ENCODE results near the gene OR8B8.
"Not testable (repeated sequence)": the region's sequence is repeated elsewhere in the genome, so short reads cannot be mapped to it uniquely, and the experiment has no call there.

The OR8B8 gene

DNA sequence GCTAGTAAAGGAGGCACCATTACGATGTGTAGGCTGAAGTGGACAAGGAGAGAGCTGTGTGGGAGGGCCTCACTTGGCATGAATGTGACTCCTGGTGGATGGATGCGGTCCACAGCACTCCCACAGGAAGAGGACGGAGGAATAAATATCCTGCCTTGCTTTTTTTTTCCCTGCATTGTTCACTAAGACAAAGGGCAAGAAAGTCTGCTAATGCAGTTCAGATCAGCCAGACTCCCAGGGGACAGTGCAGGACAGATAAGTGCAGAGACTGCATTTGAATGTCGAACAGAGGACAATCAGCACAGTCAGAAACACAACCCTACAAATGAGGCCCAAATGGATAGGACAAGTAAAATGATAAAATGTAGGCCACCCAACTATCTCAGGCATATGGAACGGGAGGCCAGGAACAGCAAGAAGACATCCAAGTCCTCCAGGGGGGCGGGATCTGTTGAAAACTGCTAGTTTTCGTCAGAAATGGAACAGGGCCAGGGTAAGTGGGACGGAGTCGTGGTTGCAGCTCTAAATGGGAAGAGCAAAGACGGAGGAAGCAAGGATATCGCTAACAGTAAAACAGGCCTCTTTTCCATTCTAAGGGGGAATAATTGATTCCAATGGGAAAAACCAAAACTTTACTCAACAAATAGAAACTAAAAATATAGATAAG is 25.2 kb upstream of the OR8B8 start:
- Histone ChIP-seq H3K4me1 (ENCODE audit: control insufficient read depth, insufficient read depth, low read length) (peaks cover 5% of the 10 kb centered on the region), H3K4me3 (ENCODE audit: low read depth, low read length) (no peak overlapping the region), H3K9ac (ENCODE audit: low read depth, low read length) (no peak overlapping the region), H3K27me3 (ENCODE audit: control insufficient read depth, insufficient read depth, low read length) (no peaks in the 10 kb centered on the region), H3K36me3 (ENCODE audit: control insufficient read depth, insufficient read depth, low read length) (no peaks in the 10 kb centered on the region), H3K9me3 (ENCODE audit: control insufficient read depth, insufficient read depth, low read length) (no peaks in the 10 kb centered on the region)

DNA sequence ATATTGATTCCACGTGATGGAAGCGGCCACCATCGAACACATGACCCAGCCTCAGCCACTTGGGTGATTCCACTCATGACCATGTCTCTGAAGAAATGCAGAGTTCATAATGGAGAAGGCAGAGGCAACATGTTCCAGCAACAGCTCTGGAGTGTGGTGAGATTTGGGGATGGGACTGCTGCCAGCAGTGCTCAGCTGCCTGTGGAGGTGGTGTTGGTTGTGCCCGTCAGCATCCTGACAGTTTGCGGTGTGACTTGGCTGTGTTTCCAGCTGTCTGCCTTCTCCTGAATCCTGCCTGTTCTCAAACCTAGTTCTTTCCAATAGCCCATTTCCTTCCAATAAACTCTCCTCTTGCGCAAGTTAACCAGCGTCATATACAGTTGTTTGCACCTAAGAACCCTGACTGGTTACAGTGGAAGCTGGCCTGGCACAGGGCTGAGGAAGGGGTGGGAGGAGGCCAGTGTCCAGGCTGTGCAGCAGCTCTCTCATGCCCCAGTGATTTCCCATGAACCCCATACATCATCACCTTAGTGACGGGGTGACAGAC is 22.0 kb upstream of the OR8B8 start:
- no peak overlapping the region for H3K9ac ChIP-seq (ENCODE audit: low read depth, low read length)
- no peak overlapping the region for H3K4me3 ChIP-seq (ENCODE audit: low read depth, low read length)
- H3K9me3 ChIP-seq (ENCODE audit: control insufficient read depth, insufficient read depth, low read length): no peaks in the 10 kb centered on the region
- no peaks in the 10 kb centered on the region for H3K4me1 ChIP-seq (ENCODE audit: control insufficient read depth, insufficient read depth, low read length)
- no peaks in the 10 kb centered on the region for H3K27me3 ChIP-seq (ENCODE audit: control insufficient read depth, insufficient read depth, low read length)
- H3K36me3 ChIP-seq (ENCODE audit: control insufficient read depth, insufficient read depth, low read length): no peaks in the 10 kb centered on the region

DNA sequence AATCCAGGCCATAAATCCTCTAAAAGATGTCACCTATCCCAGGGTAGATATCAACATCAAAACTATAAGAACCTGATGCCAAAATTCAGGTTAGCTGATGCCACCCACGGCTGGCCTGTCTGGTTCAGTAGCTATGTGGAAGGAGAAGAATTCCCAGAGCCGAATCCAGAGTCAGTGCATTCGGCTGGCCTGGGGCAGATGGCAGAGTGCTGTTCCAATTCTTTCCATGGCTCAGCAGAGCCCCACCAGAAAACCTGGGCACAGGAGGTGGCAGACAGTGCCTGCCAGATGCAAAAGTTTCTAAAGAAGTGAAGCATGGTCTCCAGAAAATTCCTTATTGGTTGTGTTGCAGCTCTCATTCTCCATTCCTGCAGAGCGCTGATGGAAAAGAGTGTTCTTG is 19.9 kb upstream of the OR8B8 start:
- H3K27me3 ChIP-seq (ENCODE audit: control insufficient read depth, insufficient read depth, low read length): no peaks in the 10 kb centered on the region
- H3K9me3 ChIP-seq (ENCODE audit: control insufficient read depth, insufficient read depth, low read length): no peaks in the 10 kb centered on the region

DNA sequence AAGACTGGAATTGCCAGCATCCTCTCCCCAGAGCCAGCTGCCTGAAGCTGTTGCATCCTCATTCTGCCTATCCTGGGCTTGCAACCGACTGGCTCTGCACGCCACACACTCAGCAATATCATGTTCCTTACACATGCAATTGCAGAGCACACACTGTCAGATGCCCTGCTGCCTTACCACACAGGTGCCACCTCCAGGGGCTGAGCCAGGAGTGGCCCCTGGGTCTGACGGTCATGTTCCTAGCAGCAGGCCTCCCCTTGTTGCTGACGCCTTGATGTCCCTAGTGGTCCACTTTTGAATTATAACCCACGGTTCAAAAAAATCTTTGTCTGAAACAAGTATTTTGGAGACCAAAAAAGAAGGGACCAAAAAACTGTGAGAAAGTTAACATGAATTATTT is 18.5 kb upstream of the OR8B8 start:
- Histone ChIP-seq H3K4me3 (ENCODE audit: low read depth, low read length) (no peak overlapping the region), H3K4me1 (ENCODE audit: control insufficient read depth, insufficient read depth, low read length) (no peaks in the 10 kb centered on the region), H3K27me3 (ENCODE audit: control insufficient read depth, insufficient read depth, low read length) (no peaks in the 10 kb centered on the region), H3K9ac (ENCODE audit: low read depth, low read length) (no peak overlapping the region), H3K36me3 (ENCODE audit: control insufficient read depth, insufficient read depth, low read length) (no peaks in the 10 kb centered on the region), H3K9me3 (ENCODE audit: control insufficient read depth, insufficient read depth, low read length) (no peaks in the 10 kb centered on the region)

More for the DNA sequence above, 19.9 kb upstream of the OR8B8 start:
- no peak overlapping the region for H3K4me3 ChIP-seq (ENCODE audit: low read depth, low read length)
- H3K36me3 ChIP-seq (ENCODE audit: control insufficient read depth, insufficient read depth, low read length): no peaks in the 10 kb centered on the region
- H3K4me1 ChIP-seq (ENCODE audit: control insufficient read depth, insufficient read depth, low read length): no peaks in the 10 kb centered on the region
- H3K9ac ChIP-seq (ENCODE audit: low read depth, low read length): no peak overlapping the region

GRCh38 chr11:124463324-124463723 is 17.8 kb upstream of the OR8B8 start:
- Histone ChIP-seq H3K4me1 (ENCODE audit: control insufficient read depth, insufficient read depth, low read length) (no peaks in the 10 kb centered on the region), H3K4me3 (ENCODE audit: low read depth, low read length) (no peak overlapping the region), H3K36me3 (ENCODE audit: control insufficient read depth, insufficient read depth, low read length) (no peaks in the 10 kb centered on the region), H3K9ac (ENCODE audit: low read depth, low read length) (no peak overlapping the region), H3K9me3 (ENCODE audit: control insufficient read depth, insufficient read depth, low read length) (no peaks in the 10 kb centered on the region), H3K27me3 (ENCODE audit: control insufficient read depth, insufficient read depth, low read length) (no peaks in the 10 kb centered on the region)

DNA sequence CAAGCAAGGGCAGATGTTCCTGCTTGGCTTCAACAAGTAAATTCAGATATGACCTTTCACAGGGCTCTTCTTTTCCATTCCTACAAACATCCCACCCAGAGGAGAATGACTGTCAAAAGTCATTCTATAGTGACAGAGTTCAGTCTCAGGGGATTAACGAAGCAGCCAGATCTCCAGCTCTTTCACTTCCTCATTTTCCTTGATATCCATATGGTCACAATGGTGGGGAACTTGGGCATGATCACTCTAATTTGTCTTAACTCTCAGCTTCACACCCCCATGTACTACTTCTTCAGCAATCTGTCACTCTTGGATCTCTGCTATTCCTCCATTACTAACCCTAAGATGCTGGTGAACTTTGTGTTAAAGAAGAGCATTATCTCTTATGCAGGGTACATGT is 15.0 kb upstream of the OR8B8 start:
- Histone ChIP-seq H3K4me3 (ENCODE audit: low read depth, low read length) (no peak overlapping the region), H3K9me3 (ENCODE audit: control insufficient read depth, insufficient read depth, low read length) (no peaks in the 10 kb centered on the region), H3K27me3 (ENCODE audit: control insufficient read depth, insufficient read depth, low read length) (no peaks in the 10 kb centered on the region), H3K9ac (ENCODE audit: low read depth, low read length) (no peak overlapping the region), H3K36me3 (ENCODE audit: control insufficient read depth, insufficient read depth, low read length) (no peaks in the 10 kb centered on the region), H3K4me1 (ENCODE audit: control insufficient read depth, insufficient read depth, low read length) (no peaks in the 10 kb centered on the region)

GRCh38 chr11:124459379-124459778 is 13.9 kb upstream of the OR8B8 start:
- H3K4me1 ChIP-seq (ENCODE audit: control insufficient read depth, insufficient read depth, low read length); H3K27me3 ChIP-seq (ENCODE audit: control insufficient read depth, insufficient read depth, low read length); H3K36me3 ChIP-seq (ENCODE audit: control insufficient read depth, insufficient read depth, low read length); H3K4me3 ChIP-seq (ENCODE audit: low read depth, low read length); H3K9ac ChIP-seq (ENCODE audit: low read depth, low read length); H3K9me3 ChIP-seq (ENCODE audit: control insufficient read depth, insufficient read depth, low read length): not testable (repeated sequence)

DNA sequence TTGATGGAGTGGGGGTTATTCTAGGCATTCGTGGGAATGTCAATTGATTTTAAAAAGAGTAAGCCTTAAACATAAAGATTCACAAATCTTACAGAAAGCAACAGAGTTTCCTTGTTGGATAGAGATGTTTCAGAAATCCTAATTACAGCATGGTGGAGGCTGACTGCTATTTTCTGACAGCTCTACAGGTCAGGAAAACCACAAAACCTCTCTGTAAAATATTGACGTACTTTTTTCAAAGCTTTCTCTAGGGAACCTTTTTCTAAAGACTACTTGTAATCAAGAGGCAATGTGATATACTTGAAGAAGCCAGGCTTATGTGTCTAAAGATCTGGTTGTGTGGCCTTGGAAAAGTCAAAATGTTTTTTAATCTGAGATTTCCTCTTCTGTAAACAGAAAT is 9.1 kb upstream of the OR8B8 start:
- Histone ChIP-seq H3K27me3 (ENCODE audit: control insufficient read depth, insufficient read depth, low read length) (no peaks in the 10 kb centered on the region), H3K4me1 (ENCODE audit: control insufficient read depth, insufficient read depth, low read length) (peaks cover 4% of the 10 kb centered on the region), H3K9me3 (ENCODE audit: control insufficient read depth, insufficient read depth, low read length) (no peaks in the 10 kb centered on the region), H3K4me3 (ENCODE audit: low read depth, low read length) (no peak overlapping the region), H3K36me3 (ENCODE audit: control insufficient read depth, insufficient read depth, low read length) (no peaks in the 10 kb centered on the region), H3K9ac (ENCODE audit: low read depth, low read length) (no peak overlapping the region)

DNA sequence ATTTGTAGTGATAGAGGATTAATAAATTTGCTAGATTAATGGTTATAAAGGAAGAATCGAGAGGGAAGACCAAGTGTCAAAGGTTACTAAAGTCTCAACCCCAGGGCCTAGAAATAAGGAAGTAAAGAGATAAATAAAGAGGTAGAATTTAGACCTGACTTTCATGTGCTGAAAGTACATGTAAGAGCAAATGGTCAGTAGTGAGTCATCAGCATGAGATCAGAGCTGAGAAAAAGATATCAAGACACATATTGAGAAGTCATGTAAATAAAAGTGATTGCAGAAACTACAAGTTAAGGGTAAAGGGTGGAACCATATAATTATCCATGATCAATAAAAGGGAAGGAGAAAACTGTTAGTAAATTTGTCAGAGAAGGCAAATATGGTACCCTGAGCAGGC is 1.4 kb upstream of the OR8B8 start:
- H3K36me3 ChIP-seq (ENCODE audit: control insufficient read depth, insufficient read depth, low read length): no peaks in the 10 kb centered on the region
- no peak overlapping the region for H3K4me3 ChIP-seq (ENCODE audit: low read depth, low read length)
- no peaks in the 10 kb centered on the region for H3K9me3 ChIP-seq (ENCODE audit: control insufficient read depth, insufficient read depth, low read length)
- H3K4me1 ChIP-seq (ENCODE audit: control insufficient read depth, insufficient read depth, low read length): no peaks in the 10 kb centered on the region
- no peak overlapping the region for H3K9ac ChIP-seq (ENCODE audit: low read depth, low read length)
- no peaks in the 10 kb centered on the region for H3K27me3 ChIP-seq (ENCODE audit: control insufficient read depth, insufficient read depth, low read length)

DNA sequence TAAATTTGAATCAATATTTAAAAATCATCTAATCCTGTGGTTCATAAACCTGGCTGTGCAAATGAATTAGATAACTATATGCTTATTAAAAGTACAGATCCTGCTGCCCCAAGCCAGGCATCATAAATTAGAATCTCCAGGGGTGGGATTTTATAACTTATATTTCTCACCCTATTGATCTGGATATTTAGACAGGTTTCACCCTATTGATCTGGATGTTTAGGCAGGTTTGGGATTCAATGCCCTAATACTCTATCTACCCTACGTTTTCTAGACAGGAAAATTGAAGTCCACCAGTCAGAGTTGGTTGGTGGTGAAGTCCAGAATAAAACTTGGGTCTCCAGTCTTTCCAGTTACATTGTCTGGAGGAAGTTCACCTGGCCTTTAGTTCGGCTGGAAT is 2.6 kb downstream of the OR8B8 start:
- no peaks in the 10 kb centered on the region for H3K27me3 ChIP-seq (ENCODE audit: control insufficient read depth, insufficient read depth, low read length)
- H3K36me3 ChIP-seq (ENCODE audit: control insufficient read depth, insufficient read depth, low read length): no peaks in the 10 kb centered on the region
- H3K4me3 ChIP-seq (ENCODE audit: low read depth, low read length): no peak overlapping the region
- H3K9ac ChIP-seq (ENCODE audit: low read depth, low read length): no peak overlapping the region
- H3K9me3 ChIP-seq (ENCODE audit: control insufficient read depth, insufficient read depth, low read length): no peaks in the 10 kb centered on the region
- H3K4me1 ChIP-seq (ENCODE audit: control insufficient read depth, insufficient read depth, low read length): no peaks in the 10 kb centered on the region

GRCh38 chr11:124442442-124442841 is 3.1 kb downstream of the OR8B8 start:
- no peaks in the 10 kb centered on the region for H3K36me3 ChIP-seq (ENCODE audit: control insufficient read depth, insufficient read depth, low read length)
- H3K9ac ChIP-seq (ENCODE audit: low read depth, low read length): no peak overlapping the region
- H3K9me3 ChIP-seq (ENCODE audit: control insufficient read depth, insufficient read depth, low read length): no peaks in the 10 kb centered on the region
- H3K4me1 ChIP-seq (ENCODE audit: control insufficient read depth, insufficient read depth, low read length): no peaks in the 10 kb centered on the region
- H3K4me3 ChIP-seq (ENCODE audit: low read depth, low read length): no peak overlapping the region
- H3K27me3 ChIP-seq (ENCODE audit: control insufficient read depth, insufficient read depth, low read length): no peaks in the 10 kb centered on the region

GRCh38 chr11:124441519-124441918 is 4.0 kb downstream of the OR8B8 start:
- Histone ChIP-seq H3K4me3 (ENCODE audit: low read depth, low read length) (no peak overlapping the region), H3K9me3 (ENCODE audit: control insufficient read depth, insufficient read depth, low read length) (no peaks in the 10 kb centered on the region), H3K4me1 (ENCODE audit: control insufficient read depth, insufficient read depth, low read length) (no peaks in the 10 kb centered on the region)

More at GRCh38 chr11:124441519-124441918, 4.0 kb downstream of the OR8B8 start:
- Histone ChIP-seq H3K36me3 (ENCODE audit: control insufficient read depth, insufficient read depth, low read length) (no peaks in the 10 kb centered on the region), H3K9ac (ENCODE audit: low read depth, low read length) (no peak overlapping the region), H3K27me3 (ENCODE audit: control insufficient read depth, insufficient read depth, low read length) (no peaks in the 10 kb centered on the region)

All from iPS-15b (cell line).